ENCODE measurements around the gene WRNIP1.

DNA sequence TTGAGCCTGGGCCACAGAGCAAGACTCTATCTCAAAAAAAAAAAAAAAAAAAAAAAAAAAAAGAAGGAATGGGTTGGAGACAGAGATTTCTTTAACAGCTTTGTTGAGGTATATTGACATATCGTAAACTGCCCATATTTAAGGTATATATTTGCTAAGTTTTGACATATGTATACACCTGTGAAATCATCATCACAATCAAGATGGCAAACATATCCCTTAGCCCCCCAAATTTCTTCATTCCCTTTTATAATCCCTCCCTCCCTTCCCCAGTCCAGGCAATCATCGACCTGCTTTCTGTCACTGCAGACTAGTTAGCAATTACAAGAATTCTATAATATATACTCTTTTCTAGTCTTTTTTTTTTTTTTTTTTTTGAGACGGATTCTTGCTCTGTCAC lies 47.5 kb downstream of the WRNIP1 start:
- TF ChIP-seq, protein P1, sequence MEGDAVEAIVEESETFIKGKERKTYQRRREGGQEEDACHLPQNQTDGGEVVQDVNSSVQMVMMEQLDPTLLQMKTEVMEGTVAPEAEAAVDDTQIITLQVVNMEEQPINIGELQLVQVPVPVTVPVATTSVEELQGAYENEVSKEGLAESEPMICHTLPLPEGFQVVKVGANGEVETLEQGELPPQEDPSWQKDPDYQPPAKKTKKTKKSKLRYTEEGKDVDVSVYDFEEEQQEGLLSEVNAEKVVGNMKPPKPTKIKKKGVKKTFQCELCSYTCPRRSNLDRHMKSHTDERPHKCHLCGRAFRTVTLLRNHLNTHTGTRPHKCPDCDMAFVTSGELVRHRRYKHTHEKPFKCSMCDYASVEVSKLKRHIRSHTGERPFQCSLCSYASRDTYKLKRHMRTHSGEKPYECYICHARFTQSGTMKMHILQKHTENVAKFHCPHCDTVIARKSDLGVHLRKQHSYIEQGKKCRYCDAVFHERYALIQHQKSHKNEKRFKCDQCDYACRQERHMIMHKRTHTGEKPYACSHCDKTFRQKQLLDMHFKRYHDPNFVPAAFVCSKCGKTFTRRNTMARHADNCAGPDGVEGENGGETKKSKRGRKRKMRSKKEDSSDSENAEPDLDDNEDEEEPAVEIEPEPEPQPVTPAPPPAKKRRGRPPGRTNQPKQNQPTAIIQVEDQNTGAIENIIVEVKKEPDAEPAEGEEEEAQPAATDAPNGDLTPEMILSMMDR (IDR thresholded peaks at IDR 0.05; ENCODE audit: insufficient read depth, low read depth, low read length): no peak
- no peak for TF ChIP-seq EZH2 (IDR thresholded peaks at IDR 0.05; ENCODE audit: insufficient read depth, low read length)

Measured in astrocyte (in vitro differentiated cells and primary cell).